HepG2 (cell line): ENCODE data around the gene PIM1. TPM values are rescaled to one million over a fixed set of nuclear protein-coding genes. Genes with fewer than 3 reads are reported as not detected.
A peak's percentile ranks its signal among the peaks of the same experiment; 100 is the strongest.

Experiments used
- ATF7 ChIP-seq, 2 experiments: fragments of 450-650 bp in 1 of 2; sonication (generic) in 1 of 2; formaldehyde crosslinking in 1 of 2; IDR thresholded peaks; 2 replicates each; pipeline versions ENCODE4 v1.4.0 to v1.6.1; 2016 to 2020; ENCODE audit warnings: antibody characterized with exemption in 1 of 2, mild to moderate bottlenecking in 1 of 2, missing genetic modification reagents in 1 of 2
- DR1 ChIP-seq: sonication (generic); formaldehyde crosslinking; IDR thresholded peaks from 2 replicates; pipeline ENCODE4 v1.8.0; 2021; ENCODE audit warnings: mild to moderate bottlenecking, missing genetic modification reagents, inconsistent platforms
- GRHL1 ChIP-seq: sonication (generic); formaldehyde crosslinking; conservative IDR thresholded peaks from 2 replicates; pipeline ENCODE4 v1.8.0; 2022; ENCODE audit warnings: missing genetic modification reagents
- HBP1 ChIP-seq: IDR thresholded peaks from 2 replicates; pipeline ENCODE4 v1.6.1; 2016; ENCODE audit warnings: low read depth, control low read depth
- HDAC1 ChIP-seq: sonication (generic); formaldehyde crosslinking; IDR thresholded peaks from 2 replicates; pipeline ENCODE4 v1.5.1; 2020; ENCODE audit warnings: mild to moderate bottlenecking, missing genetic modification reagents
- KLF11 ChIP-seq: IDR thresholded peaks from 2 replicates; pipeline ENCODE4 v1.6.1; 2016; ENCODE audit warnings: missing compliant biosample characterization
- MYC ChIP-seq: sonication (generic); formaldehyde crosslinking; IDR thresholded peaks from 2 replicates; pipeline ENCODE4 v1.9.0; 2021; ENCODE audit warnings: missing genetic modification reagents, borderline replicate concordance
- NFRKB ChIP-seq: fragments of 450-650 bp; IDR thresholded peaks from 2 replicates; pipeline ENCODE4 v1.6.1; 2017
- NR3C1 ChIP-seq: sonication (generic); formaldehyde crosslinking; IDR thresholded peaks from 2 replicates; pipeline ENCODE4 v1.4.0; 2020; ENCODE audit warnings: missing genetic modification reagents
- ZBTB38 ChIP-seq: sonication (generic); formaldehyde crosslinking; IDR thresholded peaks from 2 replicates; pipeline ENCODE4 v1.5.1; 2020; ENCODE audit warnings: mild to moderate bottlenecking, missing genetic modification reagents
- ZFP1 ChIP-seq: IDR thresholded peaks from 2 replicates; pipeline ENCODE4 v1.6.1; 2016
- ZNF580 ChIP-seq: IDR thresholded peaks from 2 replicates; pipeline ENCODE4 v1.6.1; 2016; ENCODE audit warnings: low read depth, borderline replicate concordance
- ZNF615 ChIP-seq: sonication (generic); formaldehyde crosslinking; IDR thresholded peaks from 2 replicates; pipeline ENCODE4 v1.5.0; 2020; ENCODE audit warnings: mild to moderate bottlenecking, missing genetic modification reagents, borderline replicate concordance
- ZNF652 ChIP-seq: IDR thresholded peaks from 2 replicates; pipeline ENCODE4 v1.6.1; 2016; ENCODE audit warnings: low read depth, borderline replicate concordance
- ZNF691 ChIP-seq: sonication (generic); formaldehyde crosslinking; IDR thresholded peaks from 2 replicates; pipeline ENCODE4 v1.4.0; 2020; ENCODE audit warnings: missing genetic modification reagents, low read depth, mild to moderate bottlenecking, borderline replicate concordance
- ZNF746 ChIP-seq: sonication (generic); formaldehyde crosslinking; IDR thresholded peaks from 2 replicates; pipeline ENCODE4 v1.8.0; 2022; ENCODE audit warnings: mild to moderate bottlenecking, missing genetic modification reagents
- ZNF766 ChIP-seq: sonication (generic); formaldehyde crosslinking; IDR thresholded peaks from 2 replicates; pipeline ENCODE4 v1.5.0; 2020; ENCODE audit warnings: missing genetic modification reagents, borderline replicate concordance
- ZNF879 ChIP-seq: sonication (generic); formaldehyde crosslinking; IDR thresholded peaks from 2 replicates; pipeline ENCODE4 v1.8.1; 2023; ENCODE audit warnings: missing genetic modification reagents
- polyA plus RNA-seq, 8 experiments: library from polyadenylated mRNA; depleted of rRNA in 3 of 8; stranded (reverse) in 7 of 8; unstranded in 1 of 8; fragments of >200 nt; fragmentation: Illumina TruSeq in 4 of 8; extraction: Trizol in 4 of 8; gene quantifications; 2 replicates each; pipeline versions ENCODE4 v1.2.1 to v1.2.3, GENCODE V29; 2011 to 2016; ENCODE audit warnings: low read depth in 4 of 8, missing spikeins in 1 of 8, mixed read lengths in 1 of 8; ENCODE audit not compliant: insufficient read depth in 1 of 8
- total RNA-seq, 5 experiments: library from RNA; depleted of rRNA; stranded (reverse); fragments of >200 nt; fragmentation: Illumina TruSeq; extraction: Trizol; gene quantifications; 2 replicates each; pipeline ENCODE4 v1.2.3, GENCODE V29; 2016; ENCODE audit warnings: low read depth in 1 of 5
- TF ChIP-seq, protein P1 (sequence below): sonication (generic); formaldehyde crosslinking; IDR thresholded peaks from 2 replicates; pipeline ENCODE4 v1.8.1; 2023; ENCODE audit warnings: mild to moderate bottlenecking, missing genetic modification reagents
- TF ChIP-seq, protein P2 (sequence below): sonication (generic); formaldehyde crosslinking; IDR thresholded peaks from 2 replicates; pipeline ENCODE4 v1.4.0; 2020; ENCODE audit warnings: mild to moderate bottlenecking, missing genetic modification reagents

PIM1 gene
- total and polyA plus RNA-seq, 2 of the 13 experiments (the other 11 are each of a cell fraction or from before 2014, with no cell fraction given), result 29.4 to 117 TPM

- TF ChIP-seq, protein P1, sequence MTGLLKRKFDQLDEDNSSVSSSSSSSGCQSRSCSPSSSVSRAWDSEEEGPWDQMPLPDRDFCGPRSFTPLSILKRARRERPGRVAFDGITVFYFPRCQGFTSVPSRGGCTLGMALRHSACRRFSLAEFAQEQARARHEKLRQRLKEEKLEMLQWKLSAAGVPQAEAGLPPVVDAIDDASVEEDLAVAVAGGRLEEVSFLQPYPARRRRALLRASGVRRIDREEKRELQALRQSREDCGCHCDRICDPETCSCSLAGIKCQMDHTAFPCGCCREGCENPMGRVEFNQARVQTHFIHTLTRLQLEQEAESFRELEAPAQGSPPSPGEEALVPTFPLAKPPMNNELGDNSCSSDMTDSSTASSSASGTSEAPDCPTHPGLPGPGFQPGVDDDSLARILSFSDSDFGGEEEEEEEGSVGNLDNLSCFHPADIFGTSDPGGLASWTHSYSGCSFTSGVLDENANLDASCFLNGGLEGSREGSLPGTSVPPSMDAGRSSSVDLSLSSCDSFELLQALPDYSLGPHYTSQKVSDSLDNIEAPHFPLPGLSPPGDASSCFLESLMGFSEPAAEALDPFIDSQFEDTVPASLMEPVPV (CRISPR knock-in tag), result peak; percentile 48; the same call in 1 of the 2 replicates
- TF ChIP-seq ZNF766, result no peak
- TF ChIP-seq DR1 (CRISPR knock-in tag), result no peak
- 0 out of 2 replicates have a peak, but pooled peaks have one; percentile 31 for TF ChIP-seq ZNF691 (CRISPR knock-in tag)
- peak; percentile 93; the same call in 1 of the 2 replicates for TF ChIP-seq ZNF746
- peak; percentile 73 for TF ChIP-seq HDAC1
- TF ChIP-seq, protein P2, sequence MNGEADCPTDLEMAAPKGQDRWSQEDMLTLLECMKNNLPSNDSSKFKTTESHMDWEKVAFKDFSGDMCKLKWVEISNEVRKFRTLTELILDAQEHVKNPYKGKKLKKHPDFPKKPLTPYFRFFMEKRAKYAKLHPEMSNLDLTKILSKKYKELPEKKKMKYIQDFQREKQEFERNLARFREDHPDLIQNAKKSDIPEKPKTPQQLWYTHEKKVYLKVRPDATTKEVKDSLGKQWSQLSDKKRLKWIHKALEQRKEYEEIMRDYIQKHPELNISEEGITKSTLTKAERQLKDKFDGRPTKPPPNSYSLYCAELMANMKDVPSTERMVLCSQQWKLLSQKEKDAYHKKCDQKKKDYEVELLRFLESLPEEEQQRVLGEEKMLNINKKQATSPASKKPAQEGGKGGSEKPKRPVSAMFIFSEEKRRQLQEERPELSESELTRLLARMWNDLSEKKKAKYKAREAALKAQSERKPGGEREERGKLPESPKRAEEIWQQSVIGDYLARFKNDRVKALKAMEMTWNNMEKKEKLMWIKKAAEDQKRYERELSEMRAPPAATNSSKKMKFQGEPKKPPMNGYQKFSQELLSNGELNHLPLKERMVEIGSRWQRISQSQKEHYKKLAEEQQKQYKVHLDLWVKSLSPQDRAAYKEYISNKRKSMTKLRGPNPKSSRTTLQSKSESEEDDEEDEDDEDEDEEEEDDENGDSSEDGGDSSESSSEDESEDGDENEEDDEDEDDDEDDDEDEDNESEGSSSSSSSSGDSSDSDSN (CRISPR knock-in tag), result peak; percentile 71
- TF ChIP-seq ZNF580 (CRISPR knock-in tag), result peak; percentile 25; the same call in 1 of the 2 replicates
- TF ChIP-seq NFRKB, result no peak
- TF ChIP-seq NR3C1 (CRISPR knock-in tag), result no peak
- TF ChIP-seq ZNF879 (CRISPR knock-in tag), result no peak
- TF ChIP-seq ZFP1 (CRISPR knock-in tag), result no peak; the same call in 1 of the 2 replicates
- peak; percentile 48; the same call in 1 of the 2 replicates for TF ChIP-seq MYC (CRISPR knock-in tag)
- peak; percentile 7; the same call in 1 of the 2 replicates for TF ChIP-seq ZNF652 (CRISPR knock-in tag)
- no peak for TF ChIP-seq ATF7 (IDR thresholded peaks at IDR 0.05)
- TF ChIP-seq ATF7 (CRISPR knock-in tag; IDR thresholded peaks at IDR 0.05), result 0 out of 2 replicates have a peak, but pooled peaks have one; percentile 33
- TF ChIP-seq ZNF615 (CRISPR knock-in tag), result no peak
- TF ChIP-seq KLF11 (CRISPR knock-in tag), result peak; percentile 79
- TF ChIP-seq GRHL1 (CRISPR knock-in tag), result no peak
- TF ChIP-seq ZBTB38 (CRISPR knock-in tag), result peak; percentile 80
- peak; percentile 12 for TF ChIP-seq HBP1 (CRISPR knock-in tag)
Measured at GRCh38 chr6:37127961-37128862, 41.7 kb upstream of the PIM1 start (continued).
